Nephron (organoid): ENCODE data around the gene TTC24.

Experiments
- H3K27ac Mint-ChIP-seq, 3 experiments: 2 replicates each; pipeline ENCODE4 v1.8.0; 2020; ENCODE audit warnings: mixed read lengths in 3 of 3, mild to moderate bottlenecking in 2 of 3, moderate library complexity in 1 of 3
- H3K27me3 Mint-ChIP-seq: 2 replicates; pipeline ENCODE4 v1.8.0; 2021; ENCODE audit warnings: low read depth, mild to moderate bottlenecking, moderate library complexity, mixed read lengths
- H3K36me3 Mint-ChIP-seq: 2 replicates; pipeline ENCODE4 v1.8.0; 2020; ENCODE audit warnings: low read depth, mixed read lengths
- H3K4me1 Mint-ChIP-seq: 2 replicates; pipeline ENCODE4 v1.8.0; 2020; ENCODE audit warnings: mixed read lengths
- H3K4me3 Mint-ChIP-seq, 3 experiments: 2 replicates each; pipeline ENCODE4 v1.8.0; 2020; ENCODE audit warnings: mild to moderate bottlenecking in 3 of 3, mixed read lengths in 3 of 3, moderate library complexity in 2 of 3
- H3K9me3 Mint-ChIP-seq: 2 replicates; pipeline ENCODE4 v1.8.0; 2020; ENCODE audit warnings: mixed read lengths
- CTCF ChIP-seq, 3 experiments: fragments of 200-600 bp; sonication (generic); IDR thresholded peaks; one replicate each; pipeline ENCODE4 v1.5.0; 2021; ENCODE audit warnings: antibody characterized with exemption in 3 of 3; ENCODE audit not compliant: unreplicated experiment in 3 of 3

The TTC24 gene

DNA sequence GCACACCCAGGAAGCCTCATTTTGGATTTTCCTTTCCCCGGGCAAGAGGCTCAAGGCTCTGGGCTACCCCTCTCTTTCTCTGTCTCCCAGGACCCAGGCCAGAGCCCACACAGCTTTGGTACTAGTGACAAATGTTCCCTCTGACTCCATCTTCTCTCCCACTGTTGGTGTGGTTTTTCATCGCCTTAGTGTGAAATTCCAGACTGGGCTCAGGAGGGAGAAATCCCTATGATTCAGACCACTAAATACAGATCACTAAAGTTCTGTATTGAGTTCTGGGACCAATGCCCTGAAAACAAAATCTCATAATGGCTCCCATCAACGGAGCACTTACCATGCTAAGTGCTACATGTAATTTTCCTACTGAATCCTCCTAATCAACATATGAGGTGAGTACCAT lies 33.3 kb upstream of the TTC24 start:
- Mint-ChIP-seq H3K36me3 (peaks cover 17% of the 10 kb centered on the region), H3K27me3 (peaks cover 3% of the 10 kb centered on the region), H3K4me3 (no peak overlapping the region), H3K9me3 (no peaks in the 10 kb centered on the region), H3K27ac (no peak overlapping the region), H3K4me1 (no peaks in the 10 kb centered on the region)
- TF ChIP-seq CTCF (IDR thresholded peaks at IDR 0.05; ENCODE audit: unreplicated experiment in 3 of 3) = no peak

- H3K4me1 Mint-ChIP-seq = no peaks in the 10 kb centered on the region
- H3K27ac Mint-ChIP-seq = no peak overlapping the region
- H3K36me3 Mint-ChIP-seq = peaks cover 16% of the 10 kb centered on the region
- H3K4me3 Mint-ChIP-seq = no peak overlapping the region
- H3K27me3 Mint-ChIP-seq = no peaks in the 10 kb centered on the region
- no peak for TF ChIP-seq CTCF (IDR thresholded peaks at IDR 0.05; ENCODE audit: unreplicated experiment in 3 of 3)
- H3K9me3 Mint-ChIP-seq = no peaks in the 10 kb centered on the region
Measured at GRCh38 chr1:156547434-156547833, 32.1 kb upstream of the TTC24 start.

DNA sequence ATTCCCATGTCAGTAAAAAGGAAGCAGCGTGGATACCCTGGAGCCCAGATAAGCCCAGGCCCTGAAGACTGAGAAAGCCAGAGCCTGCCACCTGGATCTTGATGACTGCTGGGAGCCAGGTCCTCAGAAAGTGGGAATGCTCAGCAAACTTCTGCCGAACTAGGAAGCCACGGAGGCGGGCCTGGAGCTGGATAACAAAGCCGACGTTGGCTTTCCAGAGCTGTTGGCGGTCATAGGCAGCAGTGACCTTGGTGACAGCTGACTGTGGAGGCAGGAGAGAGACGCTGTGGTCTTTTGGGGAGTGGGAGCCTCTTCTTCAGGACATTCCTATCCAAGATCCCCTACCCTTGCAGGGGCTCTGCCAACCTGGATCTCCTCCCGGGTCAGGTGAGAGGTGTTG lies 31.5 kb upstream of the TTC24 start:
- H3K4me1 Mint-ChIP-seq = no peaks in the 10 kb centered on the region
- no peak overlapping the region for H3K27ac Mint-ChIP-seq
- no peak overlapping the region for H3K4me3 Mint-ChIP-seq
- no peaks in the 10 kb centered on the region for H3K27me3 Mint-ChIP-seq
- H3K9me3 Mint-ChIP-seq = no peaks in the 10 kb centered on the region
- TF ChIP-seq CTCF (IDR thresholded peaks at IDR 0.05; ENCODE audit: unreplicated experiment in 3 of 3) = no peak
- H3K36me3 Mint-ChIP-seq = peaks cover 18% of the 10 kb centered on the region

- H3K4me1 Mint-ChIP-seq = no peaks in the 10 kb centered on the region
- no peaks in the 10 kb centered on the region for H3K9me3 Mint-ChIP-seq
- H3K27ac Mint-ChIP-seq = no peak overlapping the region
- H3K27me3 Mint-ChIP-seq = no peaks in the 10 kb centered on the region
- no peak for TF ChIP-seq CTCF (IDR thresholded peaks at IDR 0.05; ENCODE audit: unreplicated experiment in 3 of 3)
- peaks cover 22% of the 10 kb centered on the region for H3K36me3 Mint-ChIP-seq
- no peak overlapping the region for H3K4me3 Mint-ChIP-seq
Measured at GRCh38 chr1:156549390-156549789, 30.1 kb upstream of the TTC24 start.

GRCh38 chr1:156549831-156550230 lies 29.7 kb upstream of the TTC24 start:
- no peaks in the 10 kb centered on the region for H3K27me3 Mint-ChIP-seq
- H3K4me1 Mint-ChIP-seq = no peaks in the 10 kb centered on the region
- TF ChIP-seq CTCF (IDR thresholded peaks at IDR 0.05; ENCODE audit: unreplicated experiment in 3 of 3) = no peak
- no peaks in the 10 kb centered on the region for H3K9me3 Mint-ChIP-seq
- peaks cover 22% of the 10 kb centered on the region for H3K36me3 Mint-ChIP-seq
- H3K27ac Mint-ChIP-seq = no peak overlapping the region
- no peak overlapping the region for H3K4me3 Mint-ChIP-seq

DNA sequence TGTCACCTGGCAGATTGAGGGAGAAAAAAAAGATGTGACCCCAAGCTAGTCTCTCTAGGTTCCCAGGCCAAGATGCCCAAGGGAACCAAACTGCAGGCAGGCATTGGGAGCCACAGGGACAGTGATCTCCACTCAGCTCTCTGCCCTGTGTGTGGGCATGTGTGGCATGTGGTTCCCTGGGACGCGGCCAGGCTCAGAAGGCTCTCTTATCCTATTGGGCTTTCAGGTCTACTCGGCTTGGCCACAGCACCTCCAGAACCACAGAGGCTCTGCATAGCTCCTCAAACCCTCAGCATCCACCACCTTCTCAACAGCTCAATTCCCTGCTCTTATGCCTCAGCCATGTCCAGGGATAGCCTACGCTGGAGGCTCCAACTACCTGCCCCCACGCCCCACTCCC lies 29.2 kb upstream of the TTC24 start:
- no peaks in the 10 kb centered on the region for H3K9me3 Mint-ChIP-seq
- H3K27ac Mint-ChIP-seq = no peak overlapping the region
- H3K27me3 Mint-ChIP-seq = no peaks in the 10 kb centered on the region
- no peak overlapping the region for H3K4me3 Mint-ChIP-seq
- TF ChIP-seq CTCF (IDR thresholded peaks at IDR 0.05; ENCODE audit: unreplicated experiment in 3 of 3) = no peak
- H3K4me1 Mint-ChIP-seq = no peaks in the 10 kb centered on the region
- H3K36me3 Mint-ChIP-seq = peaks cover 27% of the 10 kb centered on the region
